ENCODE results near the gene ANLN. TPM values are rescaled to one million over a fixed set of nuclear protein-coding genes. Genes with fewer than 3 reads are reported as not detected.

Gene ANLN
- total and polyA plus RNA-seq, 7 donors: 0.11 to 2.4 (median 0.52) TPM

DNA sequence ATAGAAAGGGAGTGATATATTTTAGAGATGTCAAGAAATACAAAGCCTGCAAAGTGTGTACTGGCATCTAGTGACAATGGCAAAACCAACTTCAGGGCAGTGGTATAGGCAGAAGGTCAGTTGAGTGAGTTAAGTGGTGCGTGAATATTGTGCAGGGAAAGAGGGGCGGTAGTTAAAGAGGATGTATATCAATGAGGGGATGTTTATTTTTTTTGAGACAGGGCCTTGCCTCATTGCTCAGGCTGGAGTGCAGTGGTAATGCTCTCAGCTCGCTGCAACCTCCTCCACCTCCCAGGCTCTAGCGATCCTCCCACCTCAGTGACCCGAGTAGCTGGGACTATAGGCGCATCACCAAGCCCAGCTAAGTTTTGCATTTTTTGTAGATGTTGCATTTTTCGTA is 13.8 kb downstream of the ANLN start:
- no peak for DNase-seq
- Histone ChIP-seq H3K4me3 (no peak overlapping the region), H3K27ac (no peak overlapping the region), H3K4me1 (no peaks in the 10 kb centered on the region), H3K9me3 (no peaks in the 10 kb centered on the region), H3K36me3 (ENCODE audit: insufficient read depth in 1 of 2, low read depth in 1 of 2) (no peaks in the 10 kb centered on the region), H3K27me3 (ENCODE audit: insufficient read depth in 3 of 3, low read length in 2 of 3) (no peaks in the 10 kb centered on the region)
- WGBS, 3 donors: 95 to 98% (median 96%) methylated on average over 7 of the region's 7 CpGs
- ATAC-seq: no peak
- intact Hi-C loops (cut with DNase I): no loop called here
- TF ChIP-seq, protein P1, sequence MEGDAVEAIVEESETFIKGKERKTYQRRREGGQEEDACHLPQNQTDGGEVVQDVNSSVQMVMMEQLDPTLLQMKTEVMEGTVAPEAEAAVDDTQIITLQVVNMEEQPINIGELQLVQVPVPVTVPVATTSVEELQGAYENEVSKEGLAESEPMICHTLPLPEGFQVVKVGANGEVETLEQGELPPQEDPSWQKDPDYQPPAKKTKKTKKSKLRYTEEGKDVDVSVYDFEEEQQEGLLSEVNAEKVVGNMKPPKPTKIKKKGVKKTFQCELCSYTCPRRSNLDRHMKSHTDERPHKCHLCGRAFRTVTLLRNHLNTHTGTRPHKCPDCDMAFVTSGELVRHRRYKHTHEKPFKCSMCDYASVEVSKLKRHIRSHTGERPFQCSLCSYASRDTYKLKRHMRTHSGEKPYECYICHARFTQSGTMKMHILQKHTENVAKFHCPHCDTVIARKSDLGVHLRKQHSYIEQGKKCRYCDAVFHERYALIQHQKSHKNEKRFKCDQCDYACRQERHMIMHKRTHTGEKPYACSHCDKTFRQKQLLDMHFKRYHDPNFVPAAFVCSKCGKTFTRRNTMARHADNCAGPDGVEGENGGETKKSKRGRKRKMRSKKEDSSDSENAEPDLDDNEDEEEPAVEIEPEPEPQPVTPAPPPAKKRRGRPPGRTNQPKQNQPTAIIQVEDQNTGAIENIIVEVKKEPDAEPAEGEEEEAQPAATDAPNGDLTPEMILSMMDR (IDR thresholded peaks at IDR 0.05): no peak

DNA sequence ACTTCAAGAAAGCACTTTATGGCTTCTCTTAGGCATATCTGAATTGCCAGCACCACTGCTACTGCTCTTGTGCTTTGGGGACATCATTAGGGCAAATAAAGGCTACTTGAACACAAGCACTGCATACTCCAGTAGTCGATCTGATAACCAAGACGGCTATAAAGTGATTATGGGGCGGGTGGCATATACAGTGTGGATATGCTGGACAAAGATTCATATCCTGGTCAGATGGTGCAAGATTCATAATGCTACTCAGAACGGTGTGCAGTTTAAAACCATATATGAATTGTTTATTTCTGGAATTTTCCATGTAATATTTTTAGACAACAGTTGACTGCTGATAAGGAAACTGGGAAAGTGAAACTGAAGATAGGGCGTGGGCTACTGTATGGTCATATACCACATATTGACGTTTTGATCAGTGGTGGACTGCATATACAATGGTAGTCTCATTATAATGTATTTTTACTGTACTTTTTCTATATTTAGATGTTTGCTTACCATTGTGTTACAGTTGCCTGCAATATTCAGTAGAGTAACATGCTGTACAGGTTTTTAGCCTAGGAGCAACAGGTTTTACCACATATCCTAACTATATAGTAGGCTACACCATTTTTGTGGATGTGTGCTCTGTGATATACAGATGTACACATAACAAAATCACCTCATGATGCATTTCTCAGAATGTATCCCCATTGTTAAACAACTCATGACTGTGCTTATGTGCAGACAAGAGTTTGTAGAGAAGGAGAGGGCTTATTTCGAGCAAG is 15.2 kb downstream of the ANLN start:
- TF ChIP-seq, protein P1 (IDR thresholded peaks at IDR 0.05): no peak
- intact Hi-C loops (cut with DNase I): no loop called here
- Histone ChIP-seq H3K4me3 (no peak overlapping the region), H3K36me3 (ENCODE audit: insufficient read depth in 1 of 2, low read depth in 1 of 2) (no peaks in the 10 kb centered on the region), H3K4me1 (no peaks in the 10 kb centered on the region), H3K27me3 (ENCODE audit: insufficient read depth in 3 of 3, low read length in 2 of 3) (no peaks in the 10 kb centered on the region), H3K27ac (no peak overlapping the region), H3K9me3 (no peaks in the 10 kb centered on the region)
- no peak for ATAC-seq
- DNase-seq: no peak
- 87 to 94% (median 89%) methylated on average over 7 of the region's 7 CpGs for WGBS, 3 donors

DNA sequence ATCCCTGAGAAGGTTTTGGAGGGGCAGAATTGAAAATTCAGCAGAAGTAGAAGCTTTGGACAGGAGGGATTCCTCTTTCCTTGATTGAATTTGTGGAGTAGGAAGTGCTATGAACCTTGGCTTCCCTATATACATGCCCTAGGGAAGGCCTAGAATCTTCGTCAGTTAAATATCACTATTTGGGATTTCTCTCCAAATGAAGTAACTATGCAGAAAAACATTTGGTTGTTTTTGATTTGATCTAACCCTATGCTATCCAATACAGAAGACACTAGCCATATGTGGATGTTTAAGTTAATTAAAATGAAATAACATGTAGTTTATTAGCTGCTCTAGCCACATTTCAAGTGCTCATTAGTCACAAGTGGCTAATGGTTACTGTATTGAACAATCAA is 15.7 kb downstream of the ANLN start:
- Histone ChIP-seq H3K4me3 (no peak overlapping the region), H3K9me3 (no peaks in the 10 kb centered on the region), H3K36me3 (ENCODE audit: insufficient read depth in 1 of 2, low read depth in 1 of 2) (no peaks in the 10 kb centered on the region), H3K27ac (no peak overlapping the region), H3K27me3 (ENCODE audit: insufficient read depth in 3 of 3, low read length in 2 of 3) (no peaks in the 10 kb centered on the region), H3K4me1 (no peaks in the 10 kb centered on the region)
- DNase-seq: no peak
- ATAC-seq: no peak
- WGBS, 3 donors: 97 to 100% (median 98%) methylated on average over 1 of the region's 1 CpG
- TF ChIP-seq, protein P1 (IDR thresholded peaks at IDR 0.05): no peak
- intact Hi-C loops (cut with DNase I): no loop called here

DNA sequence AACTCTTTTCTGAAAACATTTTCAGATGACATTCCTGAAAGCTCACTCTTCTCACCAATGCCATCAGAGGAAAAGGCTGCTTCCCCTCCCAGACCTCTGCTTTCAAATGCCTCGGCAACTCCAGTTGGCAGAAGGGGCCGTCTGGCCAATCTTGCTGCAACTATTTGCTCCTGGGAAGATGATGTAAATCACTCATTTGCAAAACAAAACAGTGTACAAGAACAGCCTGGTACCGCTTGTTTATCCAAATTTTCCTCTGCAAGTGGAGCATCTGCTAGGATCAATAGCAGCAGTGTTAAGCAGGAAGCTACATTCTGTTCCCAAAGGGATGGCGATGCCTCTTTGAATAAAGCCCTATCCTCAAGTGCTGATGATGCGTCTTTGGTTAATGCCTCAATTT is 16.5 kb downstream of the ANLN start:
- no peaks in the 10 kb centered on the region for H3K4me1 ChIP-seq
- H3K9me3 ChIP-seq: no peaks in the 10 kb centered on the region
- H3K27ac ChIP-seq: no peak overlapping the region
- H3K4me3 ChIP-seq: no peak overlapping the region
- 80 to 91% (median 80%) methylated on average over 5 of the region's 5 CpGs for WGBS, 3 donors
- DNase-seq (no peak), ATAC-seq (no peak)
- H3K27me3 ChIP-seq (ENCODE audit: insufficient read depth in 3 of 3, low read length in 2 of 3): no peaks in the 10 kb centered on the region
- H3K36me3 ChIP-seq (ENCODE audit: insufficient read depth in 1 of 2, low read depth in 1 of 2): no peaks in the 10 kb centered on the region
- intact Hi-C loops (cut with DNase I): no loop called here
- TF ChIP-seq, protein P1 (IDR thresholded peaks at IDR 0.05): no peak

Data from psoas muscle (tissue), 8 donors.